PC-3 (cell line): ENCODE results near the gene CDK5.

Experiments
- CTCF ChIP-seq: fragments of 300-600 bp; sonication (generic); conservative IDR thresholded peaks from 2 replicates; pipeline ENCODE4 v1.5.1; 2017; ENCODE audit warnings: antibody characterized with exemption, low read depth, mild to moderate bottlenecking, low read length
- EZH2phosphoT487 ChIP-seq: fragments of 300-600 bp; sonication (generic); IDR thresholded peaks from 2 replicates; pipeline ENCODE4 v1.6.1; 2018; ENCODE audit warnings: mild to moderate bottlenecking, antibody characterized with exemption, low read length, borderline replicate concordance

GRCh38 chr7:151102991-151103390, 45.3 kb upstream of the CDK5 start:
- TF ChIP-seq CTCF (no peak), EZH2phosphoT487 (no peak)
